Stimulated activated CD4-positive, alpha-beta T cell treated with anti-CD3 and anti-CD28 coated beads, TNF-alpha, amount 100 ng/mL, for 4 hours (primary cell): ENCODE results near the gene CLIP2.

Experiments
- DNase-seq, 3 experiments: peaks; one replicate each; pipeline ENCODE4 v3.0.0-alpha.2; 2020; ENCODE audit warnings: low read depth in 3 of 3

The CLIP2 gene

DNA sequence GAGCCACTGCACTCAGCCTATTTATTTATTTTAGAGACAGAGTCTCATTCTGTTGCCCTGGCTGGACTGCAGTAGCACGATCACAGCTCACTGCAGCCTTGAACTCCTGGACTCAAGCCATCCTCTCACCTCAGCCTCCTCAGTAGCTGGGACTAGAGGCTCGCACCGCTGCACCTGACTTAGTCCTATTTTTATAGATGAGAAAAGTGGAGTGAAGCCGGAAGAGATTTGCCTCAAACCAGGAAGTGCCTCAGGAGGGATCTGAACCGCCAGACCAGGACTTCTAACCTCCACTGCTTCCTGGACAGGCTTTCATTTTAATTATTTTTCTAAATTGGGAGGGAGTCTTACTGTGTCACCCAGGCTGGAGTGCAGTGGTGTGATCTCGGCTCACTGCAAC is 17.5 kb upstream of the CLIP2 start:
- no peak for DNase-seq

DNA sequence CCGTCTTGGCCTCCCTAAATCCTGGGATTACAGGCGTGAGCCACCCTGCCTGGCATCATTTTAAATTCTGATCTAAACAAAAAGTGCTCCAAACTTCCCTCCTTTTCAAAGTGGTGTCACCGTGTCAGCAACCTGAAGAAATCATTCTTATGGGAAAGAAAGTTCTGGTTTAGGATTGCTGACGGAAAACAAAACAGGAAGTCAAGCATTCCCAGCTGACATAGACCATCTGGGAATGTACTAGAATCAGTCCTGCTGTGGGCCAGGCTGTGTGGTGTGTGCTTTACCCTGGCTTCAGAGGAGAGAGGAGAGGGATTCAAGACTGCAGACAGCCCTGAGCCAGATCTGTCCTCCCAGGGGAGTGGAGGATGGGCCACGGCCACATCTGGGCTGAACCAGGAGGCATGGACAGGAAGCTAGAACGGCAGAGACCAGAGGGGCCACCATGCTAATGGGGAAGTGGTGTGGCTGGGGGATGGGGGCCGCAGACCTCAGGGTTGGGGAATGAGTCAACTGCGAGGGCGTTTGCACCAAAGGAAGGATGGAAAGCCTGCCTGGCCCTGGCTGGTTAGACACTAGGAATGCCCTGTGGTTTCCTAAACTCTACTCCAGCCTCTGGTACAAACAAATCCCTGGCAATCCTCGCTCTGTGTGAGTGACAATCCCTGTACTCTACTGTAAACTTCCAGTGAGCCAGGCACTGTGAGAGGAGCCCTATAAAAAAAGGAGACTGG is 16.7 kb upstream of the CLIP2 start:
- no peak for DNase-seq

DNA sequence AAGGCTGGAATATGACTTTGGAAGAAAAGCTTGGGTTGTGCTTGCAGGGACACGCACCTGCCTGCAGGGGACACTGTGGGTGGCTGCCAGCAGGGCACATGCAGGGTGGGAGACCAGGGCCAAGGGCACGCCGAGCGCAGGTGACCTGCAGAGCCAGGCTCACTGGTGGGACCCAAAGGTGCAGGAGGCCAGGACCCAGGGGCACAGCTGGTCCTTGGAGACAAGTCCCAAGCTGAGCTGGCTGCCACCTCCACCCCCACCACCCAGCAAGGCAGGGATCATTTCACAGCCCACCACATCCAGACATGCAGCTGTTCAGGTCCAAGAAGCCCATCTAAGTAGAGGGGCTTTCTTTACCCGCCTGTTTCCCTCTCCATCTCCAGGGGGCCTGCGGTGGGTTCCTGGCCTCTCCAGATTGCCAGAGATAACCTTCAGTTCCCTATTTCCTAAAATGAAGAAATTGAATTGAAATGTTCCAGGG is 13.8 kb upstream of the CLIP2 start:
- DNase-seq = no peak

DNA sequence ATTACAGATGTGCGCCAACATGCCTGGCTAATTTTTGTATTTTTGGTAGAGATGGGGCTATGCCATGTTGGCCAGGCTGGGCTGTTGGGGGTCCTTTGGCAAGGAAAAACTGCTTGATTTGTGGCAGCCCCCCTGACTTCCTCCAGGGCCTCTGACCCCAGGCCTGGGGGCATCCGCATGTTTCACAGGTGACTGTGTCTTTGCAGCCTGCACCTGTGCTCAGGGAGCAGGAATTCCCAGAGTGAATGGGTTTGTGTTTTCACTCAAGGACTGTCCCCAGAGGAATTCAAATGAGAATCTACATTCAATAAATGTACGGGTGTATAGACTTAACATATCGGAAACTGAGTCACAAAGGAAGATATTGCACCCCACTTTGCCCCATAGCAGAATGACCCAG is 11.6 kb upstream of the CLIP2 start:
- DNase-seq = no peak

DNA sequence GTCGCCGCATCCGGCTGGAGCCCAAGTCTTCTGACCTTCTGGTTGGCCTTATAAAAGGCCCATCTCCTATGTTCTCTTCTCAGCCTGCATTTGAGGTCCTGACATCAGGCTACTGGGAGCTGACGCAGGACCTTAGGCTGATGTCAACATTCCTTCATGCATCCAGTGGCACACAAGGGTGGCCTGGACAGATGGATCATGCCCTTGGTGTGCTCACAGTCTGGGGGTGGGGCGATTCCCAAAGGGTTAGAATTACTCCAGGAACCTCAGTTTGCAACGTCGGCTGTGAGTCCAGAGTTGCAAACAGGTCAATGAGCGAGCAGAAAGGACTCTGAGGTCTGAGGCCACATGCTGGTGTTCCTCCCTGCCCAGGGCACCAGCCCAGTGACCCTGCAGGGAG is 8.2 kb upstream of the CLIP2 start:
- no peak for DNase-seq

DNA sequence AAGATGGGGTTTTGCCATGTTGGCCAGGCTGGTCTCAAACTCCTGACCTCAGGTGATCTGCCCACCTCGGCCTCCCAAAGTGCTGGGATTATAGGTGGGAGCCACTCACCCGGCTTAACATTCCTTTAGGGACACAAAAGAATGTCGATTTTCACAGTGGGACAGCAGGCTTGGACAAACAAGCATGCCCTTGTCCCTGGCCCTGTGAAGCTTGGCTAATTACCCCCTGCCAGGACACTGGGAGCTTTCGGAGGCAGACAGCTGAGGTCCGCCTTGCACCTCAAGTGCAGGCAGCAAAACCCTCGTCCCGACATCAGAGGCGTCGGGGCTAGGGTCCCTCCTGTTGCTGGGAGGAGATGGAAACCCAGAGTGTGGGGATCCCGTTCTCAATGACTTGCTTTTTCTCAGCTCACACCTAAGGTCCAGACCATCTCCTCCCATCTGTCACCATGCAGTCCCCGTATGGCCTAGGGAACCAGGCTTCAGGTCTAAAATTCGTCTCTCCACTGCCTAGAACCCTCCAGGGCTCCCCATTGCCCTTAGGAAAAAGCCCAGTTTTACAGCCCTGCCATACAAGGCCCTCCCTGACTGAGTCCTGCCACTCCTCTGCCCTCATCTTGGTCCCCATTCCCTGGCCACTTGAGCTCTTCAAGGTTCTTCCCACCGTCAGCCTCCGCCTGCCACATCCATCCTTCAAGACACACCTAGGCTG is 6.3 kb upstream of the CLIP2 start:
- DNase-seq = no peak

DNA sequence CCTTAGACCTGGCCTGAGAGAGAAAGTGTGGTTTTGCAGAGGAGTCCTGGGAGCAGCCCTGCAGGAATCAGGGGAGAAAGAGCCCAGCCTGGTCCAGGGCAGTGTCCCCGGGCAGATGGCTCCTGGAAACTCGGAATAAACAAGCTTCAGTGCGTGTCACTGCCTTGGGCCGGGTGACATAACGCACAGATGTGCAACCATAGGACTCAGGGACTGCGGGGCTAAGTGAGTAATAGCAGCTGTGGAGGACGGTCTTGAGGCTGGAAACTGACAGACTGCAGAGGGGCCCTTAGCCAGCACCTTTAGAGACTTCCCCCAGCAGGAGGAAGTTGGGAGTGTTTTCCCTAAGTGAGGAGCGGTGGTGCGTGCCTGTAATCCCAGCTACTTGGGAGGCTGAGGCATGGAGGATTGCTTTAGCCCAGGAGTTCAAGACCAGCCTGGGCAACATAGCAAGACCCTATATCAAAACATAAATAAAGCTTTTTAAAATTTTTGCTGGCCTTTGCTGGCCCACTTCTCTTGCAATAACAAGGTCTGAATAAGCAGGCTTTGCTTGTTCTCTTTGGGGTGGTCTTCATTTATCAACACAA is 5.3 kb upstream of the CLIP2 start:
- DNase-seq = no peak

DNA sequence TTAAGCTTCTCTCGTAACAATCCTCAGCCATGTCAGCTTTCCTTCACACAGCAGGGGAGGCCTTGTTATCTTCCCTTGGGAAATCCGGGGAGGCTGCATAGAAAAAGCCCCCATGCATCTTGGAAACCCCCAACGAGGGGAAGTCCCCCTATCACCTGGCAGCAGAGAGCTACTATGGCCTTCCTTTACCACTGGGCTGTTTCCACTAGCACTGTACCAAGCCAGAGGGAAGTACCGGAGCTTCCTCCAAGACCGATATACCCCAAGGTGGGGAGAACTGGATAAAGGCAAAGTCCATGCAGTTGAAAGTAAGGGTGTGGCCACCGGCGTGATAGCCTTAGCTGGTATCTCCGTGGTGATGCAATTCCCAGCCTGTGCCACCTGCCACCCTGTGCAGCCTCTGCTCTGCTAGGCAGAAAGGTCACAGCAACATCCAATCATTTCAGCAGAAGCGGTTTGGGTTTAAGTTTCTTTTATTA is 4.4 kb upstream of the CLIP2 start:
- no peak for DNase-seq

DNA sequence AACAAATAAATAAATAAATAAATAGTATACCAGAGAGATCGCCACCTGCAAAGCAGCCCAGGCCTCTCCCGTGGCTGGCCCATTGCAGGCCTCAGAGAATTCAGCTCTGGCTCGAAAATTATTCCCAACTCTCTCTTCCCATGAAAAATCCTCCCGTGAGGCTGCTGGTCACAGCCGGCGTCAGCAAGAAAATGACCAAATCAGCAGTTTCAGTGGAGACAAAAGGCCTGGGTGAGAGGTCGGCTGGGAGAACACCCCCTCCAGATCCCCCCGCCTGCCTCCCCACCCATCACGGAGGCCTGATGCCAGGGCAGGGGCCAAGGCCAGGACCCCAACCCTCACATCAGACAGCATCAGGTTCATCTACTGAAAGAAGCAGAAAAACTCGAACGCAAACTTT is 3.1 kb upstream of the CLIP2 start:
- no peak for DNase-seq

DNA sequence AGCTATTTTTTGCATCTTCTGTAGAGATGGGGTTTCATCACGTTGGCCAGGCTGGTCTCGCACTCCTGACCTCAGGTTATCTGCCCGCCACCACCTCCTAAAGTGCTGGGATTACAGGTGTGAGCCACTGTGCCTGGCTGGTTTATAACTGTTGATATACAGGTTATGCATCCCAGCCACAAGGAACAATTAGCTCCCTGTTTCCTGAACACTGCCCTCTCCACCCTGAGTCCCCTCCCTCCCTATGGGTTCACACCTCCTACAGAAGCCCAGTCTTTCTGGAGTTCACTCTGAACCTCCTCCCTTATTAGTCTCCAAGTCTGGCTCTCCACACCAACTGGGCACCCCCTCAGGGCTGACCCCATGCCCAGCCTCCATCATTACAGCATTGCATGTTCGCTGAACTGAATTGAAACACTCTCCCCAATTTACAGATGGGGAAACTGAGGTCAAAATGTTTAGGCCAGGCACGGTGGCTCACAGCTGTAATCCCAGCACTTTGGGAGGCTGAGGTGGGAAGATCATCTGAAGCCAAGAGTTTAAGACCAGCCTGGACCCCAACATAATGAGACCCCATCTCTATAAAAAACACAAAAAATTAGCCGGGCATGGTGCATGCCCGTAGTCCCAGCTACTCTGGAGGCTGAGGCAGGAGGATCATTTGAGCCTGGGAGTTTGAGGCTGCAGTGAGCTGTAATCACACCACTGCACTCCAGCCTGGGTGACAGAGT is 1.7 kb upstream of the CLIP2 start:
- no peak for DNase-seq

DNA sequence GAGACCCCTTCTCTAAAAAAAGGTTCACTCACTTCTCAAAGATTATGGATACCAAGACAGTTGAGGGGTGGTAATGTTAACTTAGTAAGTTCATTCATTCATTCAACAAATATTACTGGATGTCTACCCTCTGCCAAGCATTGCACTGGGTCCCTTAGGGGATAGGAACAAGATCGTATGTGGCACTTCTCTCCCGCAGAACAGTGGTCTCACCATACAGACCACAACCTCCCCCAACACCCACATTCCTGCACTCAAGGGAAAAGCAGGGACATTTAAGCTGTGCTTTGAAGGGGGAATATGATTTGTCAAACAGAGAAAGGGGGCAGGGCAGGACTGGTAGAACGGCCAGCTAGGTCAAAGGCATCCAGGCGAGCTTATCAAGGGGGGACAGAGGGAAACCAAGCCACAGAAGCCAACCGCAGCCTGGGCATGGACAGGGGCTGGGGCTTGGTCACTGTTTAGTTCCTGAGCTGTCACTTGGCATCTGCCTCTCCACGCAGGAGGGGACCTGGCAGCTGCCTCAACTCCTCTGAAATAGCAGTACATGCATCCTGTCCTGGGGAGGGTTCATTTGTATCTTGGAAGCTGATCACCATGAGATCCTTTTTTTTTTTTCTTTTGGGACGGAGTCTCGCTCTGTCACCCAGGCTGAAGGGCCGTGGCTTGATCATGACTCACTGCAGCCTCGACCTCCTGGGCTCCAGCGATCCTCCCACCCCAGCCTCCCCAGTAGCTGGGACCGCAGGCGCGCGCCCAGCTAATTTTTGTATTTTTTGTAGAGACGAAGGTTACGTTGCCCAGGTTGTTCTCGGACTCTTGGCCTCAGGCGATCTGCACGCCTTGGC is 949 bp upstream of the CLIP2 start:
- DNase-seq = no peak

DNA sequence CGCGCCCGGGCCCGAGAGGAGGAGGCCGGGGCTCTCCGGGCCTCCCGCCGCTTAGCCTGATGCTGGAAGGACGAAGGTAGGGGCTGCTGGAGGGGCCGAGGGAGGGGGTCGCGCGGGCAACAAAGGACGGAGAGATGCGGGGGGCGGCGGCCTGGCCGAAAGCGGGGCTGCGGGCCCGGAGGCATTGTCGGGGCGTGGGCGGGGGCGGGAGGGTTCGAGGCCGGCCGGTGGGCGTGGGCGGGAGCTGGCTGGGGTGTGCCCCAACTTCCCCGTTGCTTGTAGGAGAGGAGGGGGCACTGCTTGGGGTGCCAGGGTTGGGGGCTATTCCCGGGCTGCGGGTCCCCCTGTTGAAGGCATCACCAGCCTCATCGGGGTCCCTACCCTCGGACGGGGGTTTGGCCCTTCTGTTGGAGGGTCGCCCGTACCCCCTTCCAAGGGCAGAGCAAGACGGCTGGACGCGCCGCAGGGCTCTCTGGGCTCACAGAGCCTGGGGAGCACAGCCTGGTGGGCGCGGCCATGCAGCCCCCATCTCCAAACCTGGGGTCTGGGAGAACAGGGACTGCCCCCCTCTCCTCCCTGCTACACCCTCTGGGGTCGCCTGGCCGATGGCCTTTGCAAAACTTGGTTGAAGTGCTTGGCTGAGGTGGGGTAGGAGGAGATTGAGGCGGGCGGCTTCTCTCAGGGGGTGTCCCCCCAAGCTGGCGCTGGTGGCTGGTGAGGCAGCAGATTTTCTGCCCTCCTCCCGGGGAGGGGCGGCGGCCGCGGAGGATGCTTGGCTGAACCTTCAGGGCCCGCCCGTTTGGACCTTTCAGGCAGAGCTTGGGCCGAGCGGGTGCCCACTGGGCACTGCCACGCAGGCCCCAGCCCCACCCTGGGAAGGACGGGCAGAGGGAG is 699 bp downstream of the CLIP2 start:
- DNase-seq = no peak

DNA sequence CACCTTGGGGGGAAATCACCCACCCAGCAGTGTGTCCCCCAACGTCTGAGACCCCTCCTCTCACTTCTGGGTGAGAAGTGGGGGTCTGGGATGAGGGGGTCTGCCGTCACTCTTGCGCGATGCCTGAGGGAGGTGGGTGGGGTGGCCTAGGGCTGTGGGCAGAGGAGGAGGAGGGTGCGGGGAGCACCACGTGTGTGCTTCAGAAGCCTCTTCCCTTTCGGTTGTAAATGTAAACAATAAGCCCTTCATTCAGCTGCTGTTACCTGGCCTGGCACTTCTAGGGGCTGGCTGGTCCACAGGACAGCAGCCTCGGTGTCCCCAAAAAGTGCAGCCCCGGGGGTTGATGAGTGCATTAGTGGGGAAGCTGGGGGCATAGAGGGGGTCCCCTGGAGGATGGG is 1.3 kb downstream of the CLIP2 start:
- no peak for DNase-seq

DNA sequence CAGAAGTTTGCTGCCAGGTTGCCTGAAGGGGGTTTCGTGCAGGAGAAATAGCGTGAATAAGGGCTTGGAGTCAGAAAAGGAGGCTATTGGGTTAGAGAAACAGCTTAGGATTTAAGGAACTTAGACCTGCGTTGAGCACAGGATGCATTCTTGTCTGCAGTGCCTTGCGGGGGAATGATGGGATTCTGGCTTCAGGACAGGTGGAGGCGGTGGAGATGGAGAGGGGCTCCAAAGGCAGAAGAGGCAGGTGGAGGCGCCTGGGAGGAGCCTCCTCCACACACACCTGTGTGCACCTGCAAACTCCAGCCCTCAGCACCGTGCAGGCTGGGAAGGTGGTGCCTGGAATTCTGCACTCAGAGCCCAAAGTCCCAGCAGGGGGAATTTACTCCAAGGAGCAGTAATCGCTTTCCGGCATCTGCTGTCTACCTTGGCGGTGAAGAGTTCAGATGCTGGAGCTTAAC is 1.8 kb downstream of the CLIP2 start:
- no peak for DNase-seq

DNA sequence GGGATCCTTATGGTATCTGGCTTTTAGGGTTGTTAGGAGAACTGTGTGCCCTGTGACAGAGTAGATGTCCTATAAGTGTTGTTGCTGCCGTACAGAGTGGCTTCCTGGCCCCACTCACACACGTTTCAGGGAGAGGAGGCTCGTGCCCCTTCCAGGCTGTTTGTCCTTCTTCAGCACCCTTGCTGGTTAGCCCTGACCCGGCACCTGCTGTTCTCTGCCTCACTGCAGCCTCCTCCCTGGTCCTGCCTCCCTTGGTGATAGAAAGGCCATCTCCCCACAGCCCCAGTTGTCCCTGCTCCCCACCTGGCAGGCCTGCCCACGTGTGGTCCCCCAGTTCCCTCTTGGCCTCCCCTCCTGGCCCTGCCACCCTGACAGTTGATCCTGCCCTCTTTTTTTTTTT is 2.3 kb downstream of the CLIP2 start:
- no peak for DNase-seq

DNA sequence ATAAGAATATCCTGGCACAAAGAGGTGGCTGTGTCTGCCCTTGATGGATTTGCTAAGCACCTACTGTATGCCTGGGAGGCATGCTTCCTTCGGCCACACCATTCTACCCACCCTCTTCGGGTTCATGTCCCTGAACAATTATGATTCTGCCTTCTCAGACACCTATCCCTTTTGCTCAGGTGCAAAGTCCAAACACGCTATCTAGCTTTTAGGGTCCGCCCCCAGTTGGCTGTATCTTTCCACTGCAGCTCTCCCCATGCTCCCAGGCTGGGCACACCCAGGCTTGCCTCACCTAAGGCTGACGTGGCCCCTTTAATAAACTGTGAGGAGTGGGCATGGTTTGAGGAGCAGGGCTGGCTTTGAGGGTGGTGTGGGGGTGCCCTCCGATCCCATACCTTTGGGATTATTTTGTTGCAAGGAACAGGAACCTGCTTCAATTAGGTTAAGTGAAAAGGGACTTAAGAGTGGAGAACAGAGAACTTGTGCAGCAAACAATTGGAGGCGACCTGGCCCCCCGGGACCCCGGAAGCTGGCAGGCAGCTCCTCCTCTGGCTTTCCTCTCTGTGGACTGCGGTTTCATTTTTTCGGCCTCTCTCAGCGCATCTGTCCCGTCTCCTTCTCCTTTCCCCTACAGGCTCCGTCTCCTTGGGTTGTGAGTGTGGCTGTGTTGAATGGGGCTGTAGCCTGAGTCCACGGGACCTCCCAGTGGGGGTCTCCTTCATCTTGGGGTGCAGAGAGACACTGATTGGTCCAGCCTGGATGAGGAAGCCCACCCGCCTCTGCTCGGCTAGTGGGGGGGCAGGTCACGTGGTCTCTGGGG is 3.8 kb downstream of the CLIP2 start:
- DNase-seq = no peak

DNA sequence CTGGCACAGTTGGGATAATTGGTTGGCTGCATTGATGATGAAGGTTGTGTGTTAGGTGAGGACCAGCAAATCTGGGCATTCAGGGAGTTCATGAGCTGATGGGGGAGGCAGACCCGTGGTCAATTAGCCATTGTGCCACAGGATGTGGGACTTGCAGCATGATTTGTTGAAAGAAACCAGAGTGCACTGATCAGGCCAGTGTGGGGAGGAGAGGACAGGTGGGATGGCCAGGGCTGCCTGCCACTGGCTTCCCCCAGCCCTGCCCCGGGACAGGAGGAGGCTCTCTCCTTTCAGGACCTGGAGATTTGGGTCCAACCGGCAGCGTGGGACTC is 4.3 kb downstream of the CLIP2 start:
- DNase-seq = no peak

DNA sequence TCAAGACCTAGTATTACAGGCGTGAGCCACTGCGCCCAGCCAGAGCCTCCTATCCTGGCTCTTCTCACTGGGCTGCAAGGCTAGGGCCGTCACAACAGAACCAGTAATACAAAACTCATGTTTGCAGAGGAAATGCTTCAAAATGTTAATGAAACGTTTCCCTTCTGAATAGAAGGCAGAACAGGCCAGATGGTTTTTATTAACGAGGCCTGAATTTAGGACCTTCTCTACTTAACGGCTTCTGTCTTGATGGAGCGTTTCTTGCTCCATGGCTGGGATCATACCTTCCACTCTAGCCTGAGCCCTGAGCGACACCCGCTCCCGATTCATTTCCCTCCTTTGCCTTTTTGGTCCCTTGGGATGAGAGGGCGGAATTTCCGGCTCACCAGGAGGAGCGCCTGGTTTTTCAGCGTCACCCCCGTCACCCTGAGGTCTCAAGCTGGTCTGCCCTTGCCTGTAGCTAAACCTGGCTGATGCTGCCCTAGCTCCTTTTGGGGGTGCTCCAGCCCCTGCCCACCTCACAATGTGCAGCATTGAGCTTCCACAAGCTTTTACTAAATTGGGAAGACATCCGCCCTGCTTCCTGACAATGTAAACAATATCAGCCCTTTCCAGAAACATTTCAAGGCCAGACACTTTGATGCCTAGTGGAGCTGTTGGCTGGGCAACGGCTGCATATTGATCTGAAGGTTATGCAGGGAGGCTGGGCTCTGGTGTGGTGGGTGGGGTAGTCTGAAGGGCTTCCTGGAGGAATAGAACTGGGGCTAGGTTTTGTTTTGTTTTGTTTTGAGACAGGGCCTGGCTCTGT is 5.2 kb downstream of the CLIP2 start:
- DNase-seq = no peak
